ENCODE measurements around the gene PCBD1. TPM values are rescaled to one million over a fixed set of nuclear protein-coding genes. Genes with fewer than 3 reads are reported as not detected.

Gene PCBD1
- total and polyA plus RNA-seq, 2 donors from 2014 or later = 90.1 to 371 TPM

DNA sequence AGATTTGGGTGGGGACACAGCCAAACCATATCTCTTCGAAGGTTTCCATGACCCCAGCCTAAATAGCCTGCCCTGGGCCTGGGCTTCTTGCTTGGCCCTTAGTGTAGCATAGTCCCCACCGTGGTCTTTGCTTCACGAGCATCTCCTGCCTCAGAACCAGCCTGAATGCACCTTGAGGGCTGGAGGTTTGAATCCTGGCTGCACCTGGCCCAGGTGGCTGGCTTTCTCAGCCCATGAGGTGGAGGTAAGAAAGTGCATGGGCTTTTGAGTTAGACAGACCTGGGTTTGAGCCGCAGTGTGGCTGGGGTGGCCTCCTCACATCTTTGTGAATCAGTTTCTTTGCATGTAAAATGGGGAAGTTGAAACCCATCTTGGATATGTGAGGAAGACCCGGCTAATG is 24.2 kb upstream of the PCBD1 start:
- Histone ChIP-seq H3K4me3 (ENCODE audit: low read length in 3 of 3) (no peak overlapping the region), H3K27me3 (ENCODE audit: control insufficient read depth, insufficient read depth, low read length) (no peaks in the 10 kb centered on the region), H3K4me1 (ENCODE audit: control insufficient read depth in 2 of 3, insufficient read depth in 2 of 3, low read depth in 1 of 3, low read length in 3 of 3) (no peaks in the 10 kb centered on the region), H3K27ac (ENCODE audit: low read depth in 2 of 2, low read length in 2 of 2) (no peak overlapping the region), H3K9ac (ENCODE audit: low read length in 3 of 3) (no peak overlapping the region), H3K36me3 (ENCODE audit: control insufficient read depth in 2 of 3, insufficient read depth in 3 of 3, low read length in 3 of 3) (no peaks in the 10 kb centered on the region), H3K9me3 (ENCODE audit: control insufficient read depth in 2 of 3, insufficient read depth in 1 of 3, low read length in 3 of 3) (no peaks in the 10 kb centered on the region)
- TF ChIP-seq, protein P1, sequence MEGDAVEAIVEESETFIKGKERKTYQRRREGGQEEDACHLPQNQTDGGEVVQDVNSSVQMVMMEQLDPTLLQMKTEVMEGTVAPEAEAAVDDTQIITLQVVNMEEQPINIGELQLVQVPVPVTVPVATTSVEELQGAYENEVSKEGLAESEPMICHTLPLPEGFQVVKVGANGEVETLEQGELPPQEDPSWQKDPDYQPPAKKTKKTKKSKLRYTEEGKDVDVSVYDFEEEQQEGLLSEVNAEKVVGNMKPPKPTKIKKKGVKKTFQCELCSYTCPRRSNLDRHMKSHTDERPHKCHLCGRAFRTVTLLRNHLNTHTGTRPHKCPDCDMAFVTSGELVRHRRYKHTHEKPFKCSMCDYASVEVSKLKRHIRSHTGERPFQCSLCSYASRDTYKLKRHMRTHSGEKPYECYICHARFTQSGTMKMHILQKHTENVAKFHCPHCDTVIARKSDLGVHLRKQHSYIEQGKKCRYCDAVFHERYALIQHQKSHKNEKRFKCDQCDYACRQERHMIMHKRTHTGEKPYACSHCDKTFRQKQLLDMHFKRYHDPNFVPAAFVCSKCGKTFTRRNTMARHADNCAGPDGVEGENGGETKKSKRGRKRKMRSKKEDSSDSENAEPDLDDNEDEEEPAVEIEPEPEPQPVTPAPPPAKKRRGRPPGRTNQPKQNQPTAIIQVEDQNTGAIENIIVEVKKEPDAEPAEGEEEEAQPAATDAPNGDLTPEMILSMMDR (IDR thresholded peaks at IDR 0.05; ENCODE audit: borderline replicate concordance, extremely low read depth, insufficient read depth) = no peak
- intact Hi-C loops (cut with DNase I) = loop anchor here (10.0 kb wide), 1 partner anchor 372 kb away; no protein-coding TSS in a partner anchor
- DNase-seq = peak in 1 of 5 donors; percentile 16
- FAIRE-seq = no peak

DNA sequence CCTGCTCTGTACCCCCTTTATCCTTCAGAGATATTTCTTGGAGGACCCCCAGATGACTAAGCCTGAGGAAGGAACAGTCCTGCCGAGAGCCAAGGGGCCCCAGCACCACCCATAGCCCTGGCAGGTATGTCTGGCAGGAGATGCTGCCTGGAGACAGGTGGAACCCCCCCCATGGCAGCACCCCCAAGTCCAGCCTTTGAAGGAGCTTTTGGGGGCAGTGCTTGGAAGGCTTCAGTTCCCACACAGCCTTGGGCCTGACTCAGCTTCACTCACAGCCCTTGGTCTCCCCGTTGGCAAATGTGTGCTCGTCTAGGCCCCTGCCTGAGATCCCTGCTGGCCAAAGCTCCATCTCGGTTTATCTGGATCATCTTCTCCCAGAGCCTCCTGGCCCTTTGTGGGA is 23.0 kb upstream of the PCBD1 start:
- Histone ChIP-seq H3K36me3 (ENCODE audit: control insufficient read depth in 2 of 3, insufficient read depth in 3 of 3, low read length in 3 of 3) (no peaks in the 10 kb centered on the region), H3K27me3 (ENCODE audit: control insufficient read depth, insufficient read depth, low read length) (no peaks in the 10 kb centered on the region), H3K27ac (ENCODE audit: low read depth in 2 of 2, low read length in 2 of 2) (no peak overlapping the region), H3K4me1 (ENCODE audit: control insufficient read depth in 2 of 3, insufficient read depth in 2 of 3, low read depth in 1 of 3, low read length in 3 of 3) (no peaks in the 10 kb centered on the region), H3K4me3 (ENCODE audit: low read length in 3 of 3) (no peak overlapping the region), H3K9me3 (ENCODE audit: control insufficient read depth in 2 of 3, insufficient read depth in 1 of 3, low read length in 3 of 3) (no peaks in the 10 kb centered on the region), H3K9ac (ENCODE audit: low read length in 3 of 3) (no peak overlapping the region)
- TF ChIP-seq, protein P1 (IDR thresholded peaks at IDR 0.05; ENCODE audit: borderline replicate concordance, extremely low read depth, insufficient read depth) = no peak
- intact Hi-C loops (cut with DNase I) = loop anchor here (10.0 kb wide), 1 partner anchor 373 kb away; no protein-coding TSS in a partner anchor
- no peak for FAIRE-seq
- peak in 1 of 5 donors; percentile 21 for DNase-seq

DNA sequence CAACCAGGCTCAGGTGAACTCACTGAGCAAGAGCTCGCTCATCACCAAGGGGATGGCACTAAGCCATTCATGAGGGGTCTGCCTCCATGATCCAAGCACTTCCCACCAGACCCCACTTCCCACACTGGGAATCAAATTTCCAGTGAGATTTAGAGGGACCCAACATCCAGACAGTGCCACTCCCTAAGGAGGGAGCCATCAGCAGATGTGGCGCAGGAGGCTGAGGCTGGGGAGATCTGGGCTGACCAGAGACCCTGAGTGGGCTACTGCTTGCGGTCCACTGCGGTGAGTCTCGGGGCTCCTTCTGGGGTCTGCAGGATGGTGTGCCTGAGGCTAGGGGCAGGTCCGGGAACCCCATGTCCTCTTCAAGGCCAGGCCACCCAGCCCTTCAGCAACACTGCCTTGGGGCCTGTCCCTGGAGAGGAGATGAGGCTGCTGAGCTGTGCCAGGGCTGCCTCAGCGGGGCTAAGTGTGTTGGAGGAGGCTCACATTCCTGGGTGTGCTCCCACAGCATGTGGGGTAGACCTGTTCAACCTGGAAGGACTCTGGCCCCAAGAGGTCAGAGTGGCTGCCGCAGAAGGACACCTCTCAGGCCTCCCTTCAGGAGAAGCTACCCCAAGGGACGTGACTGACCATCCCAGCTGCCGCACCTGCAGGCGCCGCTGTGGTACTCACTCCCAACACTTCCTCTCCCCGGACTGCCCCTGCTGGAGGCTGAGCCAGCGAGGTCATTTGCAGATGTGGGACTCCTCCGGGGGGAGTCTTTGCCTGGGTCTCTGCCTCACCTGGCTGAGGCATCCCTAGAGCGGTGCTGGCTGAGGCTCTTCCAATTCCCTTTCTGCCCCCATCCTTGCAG is 22.3 kb upstream of the PCBD1 start:
- intact Hi-C loops (cut with DNase I) = loop anchor here (10.0 kb wide), 1 partner anchor 374 kb away; no protein-coding TSS in a partner anchor
- DNase-seq = peak in 1 of 5 donors; percentile 59
- no peaks in the 10 kb centered on the region for H3K4me1 ChIP-seq (ENCODE audit: control insufficient read depth in 2 of 3, insufficient read depth in 2 of 3, low read depth in 1 of 3, low read length in 3 of 3)
- H3K27me3 ChIP-seq (ENCODE audit: control insufficient read depth, insufficient read depth, low read length) = no peaks in the 10 kb centered on the region
- TF ChIP-seq, protein P1 (IDR thresholded peaks at IDR 0.05; ENCODE audit: borderline replicate concordance, extremely low read depth, insufficient read depth) = no peak
- no peaks in the 10 kb centered on the region for H3K36me3 ChIP-seq (ENCODE audit: control insufficient read depth in 2 of 3, insufficient read depth in 3 of 3, low read length in 3 of 3)
- H3K27ac ChIP-seq (ENCODE audit: low read depth in 2 of 2, low read length in 2 of 2) = no peak overlapping the region
- no peak overlapping the region for H3K9ac ChIP-seq (ENCODE audit: low read length in 3 of 3)
- H3K4me3 ChIP-seq (ENCODE audit: low read length in 3 of 3) = no peak overlapping the region
- no peaks in the 10 kb centered on the region for H3K9me3 ChIP-seq (ENCODE audit: control insufficient read depth in 2 of 3, insufficient read depth in 1 of 3, low read length in 3 of 3)
- FAIRE-seq = no peak
